Caco-2 (cell line): ENCODE data around the gene MED25. TPM values are rescaled to one million over a fixed set of nuclear protein-coding genes. Genes with fewer than 3 reads are reported as not detected.

Source experiments
- BruUV-seq: library from RNA; stranded (reverse); fragments of 400-500 nt; replicated peaks from 2 replicates; lab custom pipeline; 2021; lab: Mats Ljungman, UMichigan
- CTCF ChIA-PET: fragments of 300-600 bp; sonication (Branson Sonifier 250); formaldehyde crosslinking; loops from one replicate; lab custom pipeline; 2022; ENCODE audit warnings: antibody characterized with exemption; lab: Charles Lee
- POLR2A ChIA-PET: fragments of 300-600 bp; sonication (Branson Sonifier 250); formaldehyde crosslinking; loops from one replicate; lab custom pipeline; 2022; ENCODE audit warnings: antibody characterized with exemption; lab: Charles Lee
- DNase-seq, 2 experiments: peaks; one replicate each; pipeline versions ENCODE4 v3.0.0 to v3.0.0-alpha.2; 2020 to 2022
- H3K27me3 ChIP-seq: replicated peaks from 2 replicates; pipeline ENCODE4 v1.6.0; 2011; ENCODE audit warnings: low read length; ENCODE audit not compliant: control insufficient read depth, insufficient read depth
- H3K36me3 ChIP-seq: 2 replicates; pipeline ENCODE4 v1.5.1; 2011; ENCODE audit warnings: low read length; ENCODE audit not compliant: control insufficient read depth, insufficient read depth
- H3K4me1 ChIP-seq: fragments of 250-450 bp; sonication (Bioruptor Pico); 2 replicates; pipeline ENCODE4 v1.5.1; 2020; ENCODE audit warnings: mild to moderate bottlenecking
- H3K4me3 ChIP-seq: 2 replicates; pipeline ENCODE4 v1.5.1; 2011; ENCODE audit warnings: low read depth, mild to moderate bottlenecking, control low read depth, low read length
- H3K9me3 ChIP-seq: fragments of 250-450 bp; sonication (Bioruptor Pico); 2 replicates; pipeline ENCODE4 v1.5.1; 2020; ENCODE audit warnings: mild to moderate bottlenecking, moderate library complexity
- H3K27ac Mint-ChIP-seq: one replicate; pipeline ENCODE4 v1.8.0; 2022; ENCODE audit warnings: mixed read lengths; ENCODE audit not compliant: unreplicated experiment
- H3K27me3 Mint-ChIP-seq: one replicate; pipeline ENCODE4 v1.8.0; 2022; ENCODE audit warnings: mixed read lengths; ENCODE audit not compliant: insufficient read depth, unreplicated experiment
- H3K36me3 Mint-ChIP-seq: one replicate; pipeline ENCODE4 v1.8.0; 2022; ENCODE audit warnings: mild to moderate bottlenecking, mixed read lengths; ENCODE audit not compliant: insufficient read depth, unreplicated experiment
- H3K4me1 Mint-ChIP-seq: one replicate; pipeline ENCODE4 v1.8.0; 2022; ENCODE audit warnings: low read depth, mixed read lengths; ENCODE audit not compliant: unreplicated experiment
- H3K4me3 Mint-ChIP-seq: one replicate; pipeline ENCODE4 v1.8.0; 2022; ENCODE audit warnings: mild to moderate bottlenecking, moderate library complexity, mixed read lengths; ENCODE audit not compliant: unreplicated experiment
- H3K9me3 Mint-ChIP-seq: one replicate; pipeline ENCODE4 v1.8.0; 2022; ENCODE audit warnings: mixed read lengths; ENCODE audit not compliant: unreplicated experiment
- CTCF ChIP-seq, 2 experiments: fragments of 200-600 bp in 1 of 2; IDR thresholded peaks; 1 replicate in 1 of 2; 2 replicates in 1 of 2; pipeline versions ENCODE4 v1.5.1 to v1.8.0; 2011 to 2022; ENCODE audit warnings: antibody characterized with exemption in 1 of 2, control low read depth in 1 of 2, inconsistent platforms in 1 of 2, low read depth in 1 of 2, low read length in 1 of 2, mild to moderate bottlenecking in 1 of 2, moderate library complexity in 1 of 2; ENCODE audit not compliant: insufficient read depth in 1 of 2, severe bottlenecking in 1 of 2, unreplicated experiment in 1 of 2
- intact Hi-C: fragments of 100-400 bp; cut with micrococcal nuclease; formaldehyde crosslinking; loops from one replicate; pipeline ENCODE4 v1.10.0; 2022; ENCODE audit not compliant: unreplicated experiment
- total RNA-seq: library from RNA; stranded (reverse); gene quantifications from 2 replicates; pipeline ENCODE4 v1.2.3, GENCODE V29; 2022

MED25 gene
- total RNA-seq, 1 experiment from 2014 or later = 102 TPM

- CTCF ChIA-PET = no interaction called here
- Mint-ChIP-seq H3K4me1 (peaks cover 10% of the 10 kb centered on the region), H3K27me3 (no peaks in the 10 kb centered on the region), H3K36me3 (peaks cover 84% of the 10 kb centered on the region), H3K27ac (peak overlapping the region; percentile 61), H3K4me3 (no peak overlapping the region), H3K9me3 (no peaks in the 10 kb centered on the region)
- no peak overlapping the region for H3K4me3 ChIP-seq
- peaks cover 9% of the 10 kb centered on the region; the same call in 1 of the 2 replicates for H3K4me1 ChIP-seq
- DNase-seq = no peak
- POLR2A ChIA-PET = no interaction called here
- H3K36me3 ChIP-seq = peaks cover 13% of the 10 kb centered on the region
- intact Hi-C loops = no loop called here
- BruUV-seq = no TSS peak
- TF ChIP-seq CTCF (IDR thresholded peaks at IDR 0.05; ENCODE audit: insufficient read depth in 1 of 2, low read depth in 1 of 2, low read length in 1 of 2, severe bottlenecking in 1 of 2, unreplicated experiment in 1 of 2) = no peak
- no peaks in the 10 kb centered on the region for H3K27me3 ChIP-seq
- no peaks in the 10 kb centered on the region for H3K9me3 ChIP-seq
Observed at GRCh38 chr19:49856574-49857021, 38.5 kb downstream of the MED25 start.

GRCh38 chr19:49857061-49857837, 39.2 kb downstream of the MED25 start:
- Mint-ChIP-seq H3K4me1 (peaks cover 6% of the 10 kb centered on the region), H3K27me3 (no peaks in the 10 kb centered on the region), H3K27ac (peak overlapping the region; percentile 61), H3K4me3 (no peak overlapping the region), H3K36me3 (peaks cover 84% of the 10 kb centered on the region), H3K9me3 (no peaks in the 10 kb centered on the region)
- no peak for TF ChIP-seq CTCF (IDR thresholded peaks at IDR 0.05; ENCODE audit: insufficient read depth in 1 of 2, low read depth in 1 of 2, low read length in 1 of 2, severe bottlenecking in 1 of 2, unreplicated experiment in 1 of 2)
- H3K36me3 ChIP-seq = peaks cover 13% of the 10 kb centered on the region
- peaks cover 7% of the 10 kb centered on the region; the same call in 1 of the 2 replicates for H3K4me1 ChIP-seq
- CTCF ChIA-PET = interaction anchor here (0.8 kb wide), 1 partner anchor 8 kb away, joined by 3 read pairs; no protein-coding TSS in a partner anchor
- no peak for DNase-seq
- H3K9me3 ChIP-seq = no peaks in the 10 kb centered on the region
- H3K27me3 ChIP-seq = no peaks in the 10 kb centered on the region
- no TSS peak for BruUV-seq
- POLR2A ChIA-PET = interaction anchor here (2.0 kb wide), 1 partner anchor 12 kb away, joined by 7 read pairs; no protein-coding TSS in a partner anchor
- H3K4me3 ChIP-seq = no peak overlapping the region
- intact Hi-C loops = no loop called here

GRCh38 chr19:49857838-49858087, 39.7 kb downstream of the MED25 start:
- Mint-ChIP-seq H3K9me3 (no peaks in the 10 kb centered on the region), H3K27ac (peak overlapping the region; percentile 61), H3K4me1 (peaks cover 1% of the 10 kb centered on the region), H3K4me3 (no peak overlapping the region), H3K27me3 (no peaks in the 10 kb centered on the region), H3K36me3 (peaks cover 84% of the 10 kb centered on the region)
- intact Hi-C loops = no loop called here
- H3K4me1 ChIP-seq = peaks cover 2% of the 10 kb centered on the region; the same call in 1 of the 2 replicates
- no peak for TF ChIP-seq CTCF (IDR thresholded peaks at IDR 0.05; ENCODE audit: insufficient read depth in 1 of 2, low read depth in 1 of 2, low read length in 1 of 2, severe bottlenecking in 1 of 2, unreplicated experiment in 1 of 2)
- no peaks in the 10 kb centered on the region for H3K27me3 ChIP-seq
- BruUV-seq = no TSS peak
- peaks cover 13% of the 10 kb centered on the region for H3K36me3 ChIP-seq
- CTCF ChIA-PET = interaction anchor here (0.8 kb wide), 2 partner anchors 7 to 12 kb away, joined by 3 to 4 read pairs; no protein-coding TSS in a partner anchor
- DNase-seq = no peak
- H3K9me3 ChIP-seq = no peaks in the 10 kb centered on the region
- no peak overlapping the region for H3K4me3 ChIP-seq
- POLR2A ChIA-PET = interaction anchor here (2.0 kb wide), 1 partner anchor 12 kb away, joined by 7 read pairs; no protein-coding TSS in a partner anchor
